GM18505 (cell line): Measurements from ENCODE around the gene PLCD1.
"Not testable (repeated sequence)": the region's sequence is repeated elsewhere in the genome, so short reads cannot be mapped to it uniquely, and the experiment has no call there.

Source experiments
- ATAC-seq: cut with Tn5 transposase; IDR thresholded peaks from one replicate; pipeline ENCODE4 v1.9.1; 2021; ENCODE audit not compliant: unreplicated experiment
- POLR2A ChIP-seq: IDR thresholded peaks from 4 replicates; pipeline ENCODE4 v1.6.1; 2011; ENCODE audit warnings: borderline replicate concordance; ENCODE audit not compliant: insufficient read depth, insufficient read length; ENCODE audit errors: extremely low read depth

The PLCD1 gene

GRCh38 chr3:38029400-38030125 lies at the start of gene PLCD1:
Gene PLCD1, minus strand, starts transcription at chr3:38029642. Its CDS starts 103 bp downstream, at chr3:38029539.
- ATAC-seq: no peak
- no peak for TF ChIP-seq POLR2A

GRCh38 chr3:38077073-38077472 lies 47.6 kb upstream of the PLCD1 start:
- not testable (repeated sequence) for ATAC-seq

- ATAC-seq: no peak
- TF ChIP-seq POLR2A: no peak
Observed at GRCh38 chr3:38070013-38070412, 40.6 kb upstream of the PLCD1 start.

- ATAC-seq: no peak
- no peak for TF ChIP-seq POLR2A
Observed at GRCh38 chr3:38067508-38068233, 38.2 kb upstream of the PLCD1 start.

- not testable (repeated sequence) for ATAC-seq
Observed at GRCh38 chr3:38064453-38064852, 35.0 kb upstream of the PLCD1 start.

- no peak for ATAC-seq
- no peak for TF ChIP-seq POLR2A
Observed at GRCh38 chr3:38062809-38063208, 33.4 kb upstream of the PLCD1 start.

GRCh38 chr3:38059591-38059990 lies 30.1 kb upstream of the PLCD1 start:
- no peak for ATAC-seq
- no peak for TF ChIP-seq POLR2A

GRCh38 chr3:38059148-38059547 lies 29.7 kb upstream of the PLCD1 start:
- no peak for TF ChIP-seq POLR2A
- ATAC-seq: no peak

- ATAC-seq: no peak
- TF ChIP-seq POLR2A: no peak
Observed at GRCh38 chr3:38054499-38055001, 25.1 kb upstream of the PLCD1 start.

- not testable (repeated sequence) for ATAC-seq
Observed at GRCh38 chr3:38053813-38054498, 24.5 kb upstream of the PLCD1 start.

GRCh38 chr3:38053286-38053685 lies 23.8 kb upstream of the PLCD1 start:
- ATAC-seq: not testable (repeated sequence)

GRCh38 chr3:38051131-38051530 lies 21.7 kb upstream of the PLCD1 start:
- no peak for ATAC-seq
- TF ChIP-seq POLR2A: no peak

GRCh38 chr3:38049358-38050126 lies 20.1 kb upstream of the PLCD1 start:
- no peak for TF ChIP-seq POLR2A

GRCh38 chr3:38047896-38048295 lies 18.5 kb upstream of the PLCD1 start:
- TF ChIP-seq POLR2A: no peak
- no peak for ATAC-seq

More at GRCh38 chr3:38049358-38050126, 20.1 kb upstream of the PLCD1 start:
- no peak for ATAC-seq

GRCh38 chr3:38046821-38047220 lies 17.4 kb upstream of the PLCD1 start:
- no peak for ATAC-seq
- no peak for TF ChIP-seq POLR2A
